ENCODE results near the gene ADGRE1. TPM values are rescaled to one million over a fixed set of nuclear protein-coding genes. Genes with fewer than 3 reads are reported as not detected.

The ADGRE1 gene
- total RNA-seq, 1 donor from 2014 or later = not detected

GRCh38 chr19:6970443-6970842, 83.1 kb downstream of the ADGRE1 start:
- Mint-ChIP-seq H3K4me3 (ENCODE audit: unreplicated experiment) (no peak overlapping the region), H3K9me3 (ENCODE audit: unreplicated experiment) (peaks cover 21% of the 10 kb centered on the region), H3K27ac (ENCODE audit: unreplicated experiment) (no peak overlapping the region), H3K4me1 (ENCODE audit: unreplicated experiment) (no peaks in the 10 kb centered on the region), H3K36me3 (ENCODE audit: low read depth, unreplicated experiment) (peaks cover 4% of the 10 kb centered on the region), H3K27me3 (ENCODE audit: unreplicated experiment) (peaks cover 3% of the 10 kb centered on the region)
- TF ChIP-seq, protein P1, sequence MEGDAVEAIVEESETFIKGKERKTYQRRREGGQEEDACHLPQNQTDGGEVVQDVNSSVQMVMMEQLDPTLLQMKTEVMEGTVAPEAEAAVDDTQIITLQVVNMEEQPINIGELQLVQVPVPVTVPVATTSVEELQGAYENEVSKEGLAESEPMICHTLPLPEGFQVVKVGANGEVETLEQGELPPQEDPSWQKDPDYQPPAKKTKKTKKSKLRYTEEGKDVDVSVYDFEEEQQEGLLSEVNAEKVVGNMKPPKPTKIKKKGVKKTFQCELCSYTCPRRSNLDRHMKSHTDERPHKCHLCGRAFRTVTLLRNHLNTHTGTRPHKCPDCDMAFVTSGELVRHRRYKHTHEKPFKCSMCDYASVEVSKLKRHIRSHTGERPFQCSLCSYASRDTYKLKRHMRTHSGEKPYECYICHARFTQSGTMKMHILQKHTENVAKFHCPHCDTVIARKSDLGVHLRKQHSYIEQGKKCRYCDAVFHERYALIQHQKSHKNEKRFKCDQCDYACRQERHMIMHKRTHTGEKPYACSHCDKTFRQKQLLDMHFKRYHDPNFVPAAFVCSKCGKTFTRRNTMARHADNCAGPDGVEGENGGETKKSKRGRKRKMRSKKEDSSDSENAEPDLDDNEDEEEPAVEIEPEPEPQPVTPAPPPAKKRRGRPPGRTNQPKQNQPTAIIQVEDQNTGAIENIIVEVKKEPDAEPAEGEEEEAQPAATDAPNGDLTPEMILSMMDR (IDR thresholded peaks at IDR 0.05; ENCODE audit: unreplicated experiment) = no peak
- no peak for DNase-seq (ENCODE audit: low spot score)

- peaks cover 21% of the 10 kb centered on the region for H3K9me3 Mint-ChIP-seq (ENCODE audit: unreplicated experiment)
- H3K4me3 Mint-ChIP-seq (ENCODE audit: unreplicated experiment) = no peak overlapping the region
- peaks cover 3% of the 10 kb centered on the region for H3K27me3 Mint-ChIP-seq (ENCODE audit: unreplicated experiment)
- peaks cover 4% of the 10 kb centered on the region for H3K36me3 Mint-ChIP-seq (ENCODE audit: low read depth, unreplicated experiment)
- no peak overlapping the region for H3K27ac Mint-ChIP-seq (ENCODE audit: unreplicated experiment)
- no peaks in the 10 kb centered on the region for H3K4me1 Mint-ChIP-seq (ENCODE audit: unreplicated experiment)
- no peak for DNase-seq (ENCODE audit: low spot score)
- TF ChIP-seq, protein P1 (IDR thresholded peaks at IDR 0.05; ENCODE audit: unreplicated experiment) = no peak
Observed at GRCh38 chr19:6971366-6971765, 84.0 kb downstream of the ADGRE1 start.

GRCh38 chr19:6976197-6976596, 88.8 kb downstream of the ADGRE1 start:
- peaks cover 11% of the 10 kb centered on the region for H3K9me3 Mint-ChIP-seq (ENCODE audit: unreplicated experiment)
- TF ChIP-seq, protein P1 (IDR thresholded peaks at IDR 0.05; ENCODE audit: unreplicated experiment) = no peak
- no peaks in the 10 kb centered on the region for H3K4me1 Mint-ChIP-seq (ENCODE audit: unreplicated experiment)
- peaks cover 4% of the 10 kb centered on the region for H3K36me3 Mint-ChIP-seq (ENCODE audit: low read depth, unreplicated experiment)
- DNase-seq (ENCODE audit: low spot score) = no peak
- H3K4me3 Mint-ChIP-seq (ENCODE audit: unreplicated experiment) = no peak overlapping the region
- H3K27ac Mint-ChIP-seq (ENCODE audit: unreplicated experiment) = no peak overlapping the region
- peaks cover 5% of the 10 kb centered on the region for H3K27me3 Mint-ChIP-seq (ENCODE audit: unreplicated experiment)

- peaks cover 2% of the 10 kb centered on the region for H3K27me3 Mint-ChIP-seq (ENCODE audit: unreplicated experiment)
- H3K4me1 Mint-ChIP-seq (ENCODE audit: unreplicated experiment) = no peaks in the 10 kb centered on the region
- peaks cover 12% of the 10 kb centered on the region for H3K9me3 Mint-ChIP-seq (ENCODE audit: unreplicated experiment)
- TF ChIP-seq, protein P1 (IDR thresholded peaks at IDR 0.05; ENCODE audit: unreplicated experiment) = no peak
- H3K27ac Mint-ChIP-seq (ENCODE audit: unreplicated experiment) = no peak overlapping the region
- DNase-seq (ENCODE audit: low spot score) = no peak
- no peak overlapping the region for H3K4me3 Mint-ChIP-seq (ENCODE audit: unreplicated experiment)
- no peaks in the 10 kb centered on the region for H3K36me3 Mint-ChIP-seq (ENCODE audit: low read depth, unreplicated experiment)
Observed at GRCh38 chr19:6979399-6979798, 92.0 kb downstream of the ADGRE1 start.

DNA sequence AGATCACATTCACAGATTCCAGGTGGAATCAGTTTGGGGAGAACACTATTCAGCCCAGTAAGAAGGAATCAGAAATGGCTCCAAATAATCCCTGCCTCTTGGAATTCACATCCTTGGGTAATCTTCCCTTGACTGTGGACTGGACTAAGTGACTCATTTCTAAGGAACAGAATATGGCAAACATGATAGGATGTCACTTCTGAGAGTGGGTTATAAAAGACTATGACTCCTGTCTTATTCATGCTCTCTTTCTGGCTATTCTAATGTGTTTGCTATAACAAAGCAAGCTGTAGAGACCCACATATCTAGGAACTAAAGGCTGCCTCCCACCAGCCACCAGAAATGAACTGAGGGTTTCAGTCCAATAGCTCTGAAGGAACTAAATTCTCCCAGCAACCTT, 96.1 kb downstream of the ADGRE1 start:
- Mint-ChIP-seq H3K27ac (ENCODE audit: unreplicated experiment) (no peak overlapping the region), H3K4me1 (ENCODE audit: unreplicated experiment) (no peaks in the 10 kb centered on the region), H3K4me3 (ENCODE audit: unreplicated experiment) (no peak overlapping the region), H3K9me3 (ENCODE audit: unreplicated experiment) (peaks cover 30% of the 10 kb centered on the region), H3K36me3 (ENCODE audit: low read depth, unreplicated experiment) (peaks cover 7% of the 10 kb centered on the region), H3K27me3 (ENCODE audit: unreplicated experiment) (peaks cover 3% of the 10 kb centered on the region)
- TF ChIP-seq, protein P1 (IDR thresholded peaks at IDR 0.05; ENCODE audit: unreplicated experiment) = no peak
- DNase-seq (ENCODE audit: low spot score) = no peak
